CD4-positive, alpha-beta T cell treated with Interleukin-6 for 4 hours (primary cell): ENCODE measurements around the gene COQ8B.

Source experiments
- DNase-seq: peaks from one replicate; pipeline ENCODE4 v3.0.0-alpha.2; 2020; ENCODE audit warnings: mixed read lengths

The COQ8B gene

GRCh38 chr19:40717325-40717879 is 716 bp upstream of the COQ8B start:
- no peak for DNase-seq

- DNase-seq = peak; percentile 87
Measured at GRCh38 chr19:40716031-40716481, 630 bp downstream of the COQ8B start.

GRCh38 chr19:40714441-40715299 is 2.0 kb downstream of the COQ8B start:
- DNase-seq = peak; percentile 95

- no peak for DNase-seq
Measured at GRCh38 chr19:40713939-40714338, 2.7 kb downstream of the COQ8B start.

- no peak for DNase-seq
Measured at GRCh38 chr19:40709817-40710216, 6.9 kb downstream of the COQ8B start.

- no peak for DNase-seq
Measured at GRCh38 chr19:40707615-40708014, 9.1 kb downstream of the COQ8B start.

- DNase-seq = no peak
Measured at GRCh38 chr19:40705950-40706619, 10.6 kb downstream of the COQ8B start.

GRCh38 chr19:40705362-40705651 is 11.4 kb downstream of the COQ8B start:
- DNase-seq = no peak

- DNase-seq = no peak
Measured at GRCh38 chr19:40704491-40705361, 12.0 kb downstream of the COQ8B start.

GRCh38 chr19:40703029-40703755 is 13.5 kb downstream of the COQ8B start:
- DNase-seq = no peak

- DNase-seq = no peak
Measured at GRCh38 chr19:40702337-40703012, 14.2 kb downstream of the COQ8B start.

- no peak for DNase-seq
Measured at GRCh38 chr19:40701758-40702157, 14.9 kb downstream of the COQ8B start.

GRCh38 chr19:40700083-40700482 is 16.6 kb downstream of the COQ8B start:
- DNase-seq = no peak

- DNase-seq = no peak
Measured at GRCh38 chr19:40697007-40697406, 19.7 kb downstream of the COQ8B start.

GRCh38 chr19:40695881-40696280 is 20.8 kb downstream of the COQ8B start:
- DNase-seq = no peak

GRCh38 chr19:40693896-40694295 is 22.8 kb downstream of the COQ8B start:
- DNase-seq = no peak

- no peak for DNase-seq
Measured at GRCh38 chr19:40693150-40693788, 23.4 kb downstream of the COQ8B start.

- no peak for DNase-seq
Measured at GRCh38 chr19:40692212-40692551, 24.5 kb downstream of the COQ8B start.

- DNase-seq = no peak
Measured at GRCh38 chr19:40691421-40692211, 25.1 kb downstream of the COQ8B start.

- DNase-seq = peak; percentile 93
Measured at GRCh38 chr19:40690693-40691420, 25.8 kb downstream of the COQ8B start.
